Right ventricle myocardium superior (tissue), 1 donor: Measurements from ENCODE around the gene AK8. TPM values are rescaled to one million over a fixed set of nuclear protein-coding genes. Genes with fewer than 3 reads are reported as not detected.
"Not testable (repeated sequence)": the region's sequence is repeated elsewhere in the genome, so short reads cannot be mapped to it uniquely, and the experiment has no call there.

Experiments used
- ATAC-seq: fragments of 200-7000 bp; cut with Tn5 transposase; one replicate; pipeline ENCODE4 v1.9.1; 2020; ENCODE audit warnings: mild to moderate bottlenecking; ENCODE audit not compliant: poor library complexity
- DNase-seq: peaks from one replicate; pipeline ENCODE4 v3.0.0-alpha.2; 2020
- intact Hi-C: fragments of 100-400 bp; cut with DNase I; formaldehyde crosslinking; loops from one replicate; pipeline ENCODE4 v1.11.2; 2022
- total RNA-seq: library from RNA; stranded (reverse); fragmentation: NEBNext Ultra II Directional; extraction: Animal tissue kit (Norgen Biotek cat#: 25700); gene quantifications from one replicate; pipeline ENCODE4 v1.2.1, GENCODE V29; 2021
- donor health status: DM: no; HTN: yes; CAD: no; lungs with severe emphysema.

AK8 gene
- total RNA-seq, 1 donor from 2014 or later, result 0.22 TPM

DNA sequence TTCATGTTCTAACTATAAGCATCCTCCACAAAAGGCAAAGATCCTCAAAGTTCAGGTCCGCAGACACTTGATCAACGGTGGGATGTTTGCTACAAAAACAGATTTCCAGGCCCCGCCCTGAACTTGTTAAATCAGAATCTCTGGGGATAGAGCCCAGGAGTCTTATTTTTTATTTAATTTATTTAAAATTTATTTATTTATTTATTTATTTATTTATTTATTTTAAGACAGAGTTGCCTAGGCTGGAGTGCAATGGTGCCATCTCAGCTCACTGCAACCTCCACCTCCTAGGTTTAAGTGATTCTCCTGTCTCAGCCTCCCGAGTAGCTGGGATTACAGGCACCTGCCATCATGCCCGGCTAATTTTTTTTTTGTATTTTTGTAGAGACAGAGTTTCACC is 166.9 kb downstream of the AK8 start:
- ATAC-seq, intact Hi-C loops, DNase-seq: not testable (repeated sequence)

DNA sequence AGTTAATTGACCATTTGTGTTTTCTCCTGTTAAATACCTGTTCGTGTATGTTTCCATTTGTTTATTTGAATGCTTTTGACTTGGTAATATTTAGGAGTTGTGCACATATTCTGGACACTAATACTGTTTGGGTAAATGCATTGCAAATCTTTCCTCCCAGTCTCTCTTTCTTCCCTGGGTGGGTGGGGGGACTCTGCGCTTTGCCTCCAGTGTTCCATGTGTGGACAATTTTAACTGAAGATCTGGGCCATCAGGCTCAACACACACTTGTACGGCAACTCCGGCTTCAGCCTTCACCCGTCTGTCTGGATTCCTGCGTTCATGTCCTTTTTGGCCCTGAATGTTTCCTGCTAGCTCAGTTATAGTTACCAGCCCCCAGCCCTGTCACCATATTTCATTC is 167.8 kb downstream of the AK8 start:
- intact Hi-C loops, result no loop called here
- DNase-seq, result no peak
- ATAC-seq, result no peak

DNA sequence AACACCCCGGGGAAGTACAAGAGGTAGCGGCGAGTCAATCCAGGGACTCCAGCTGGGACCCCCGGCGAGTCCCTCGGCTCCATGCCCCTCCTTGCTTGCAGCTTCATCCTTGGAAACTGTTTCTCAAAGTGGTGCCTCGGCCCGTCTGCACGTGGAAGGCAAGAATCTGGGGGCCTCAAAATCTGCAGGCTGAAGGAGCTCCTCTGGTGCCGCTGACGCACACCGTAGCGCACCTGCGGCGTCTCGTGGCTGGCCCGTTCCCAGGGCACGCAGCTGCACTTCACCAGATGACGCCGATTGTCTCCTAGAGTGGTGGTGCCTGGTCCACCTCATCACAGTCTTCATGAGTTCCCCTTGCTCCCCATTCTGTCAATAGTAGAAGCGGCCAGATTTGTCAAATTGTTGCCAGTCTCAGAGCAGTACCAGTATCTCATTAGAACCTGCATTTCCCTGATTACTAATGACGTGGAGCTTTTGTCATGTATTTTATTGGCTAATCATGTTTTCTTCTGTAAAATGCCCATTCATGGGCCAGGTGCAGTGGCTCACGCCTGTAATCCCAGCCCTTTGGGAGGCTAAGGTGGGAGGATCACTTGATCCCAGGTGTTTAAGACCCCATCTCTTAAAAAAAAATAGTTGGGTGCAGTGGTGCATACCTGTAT is 169.2 kb downstream of the AK8 start:
- no peak for DNase-seq
- ATAC-seq, result no peak
- intact Hi-C loops, result no loop called here

DNA sequence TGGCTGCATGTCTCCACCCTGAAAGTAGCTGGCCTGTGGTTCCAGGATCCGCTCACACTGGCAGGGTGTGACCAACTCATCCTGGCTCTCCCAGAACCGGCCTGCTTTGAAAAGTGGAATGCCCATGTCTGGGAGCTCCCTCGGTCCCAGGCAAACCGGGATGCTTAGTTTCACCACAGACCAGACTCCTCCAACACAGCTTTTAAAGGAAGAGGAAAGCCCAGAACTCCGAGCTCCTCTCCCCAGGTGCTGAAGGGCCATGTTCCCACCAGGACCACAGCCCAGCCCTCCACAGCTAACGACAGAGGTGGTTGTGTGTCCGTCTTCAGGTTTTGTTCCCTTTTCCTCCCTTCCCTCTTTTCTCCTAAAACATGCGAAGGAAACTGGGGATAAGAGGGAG is 169.8 kb downstream of the AK8 start:
- DNase-seq (no peak), ATAC-seq (no peak)
- intact Hi-C loops, result no loop called here

DNA sequence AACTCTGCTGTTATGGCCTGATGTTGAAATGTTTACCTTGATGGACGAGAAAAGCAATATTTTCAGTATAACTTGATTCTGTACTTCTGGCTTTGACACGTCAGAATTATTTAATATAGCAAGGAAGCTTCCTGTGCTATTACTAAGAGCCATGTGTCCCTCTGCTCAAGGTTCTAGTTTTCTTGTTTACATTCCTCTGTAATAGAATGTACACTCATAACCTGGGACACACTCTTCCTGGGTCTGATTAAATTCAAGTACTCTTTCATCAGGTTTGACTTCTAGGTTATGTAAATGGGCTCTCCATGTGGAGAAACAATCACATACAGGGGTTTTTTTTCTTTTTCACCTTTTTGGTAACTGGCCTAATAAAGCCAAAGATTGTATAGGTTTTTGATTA is 174.7 kb downstream of the AK8 start:
- intact Hi-C loops, result no loop called here
- no peak for DNase-seq
- ATAC-seq, result no peak

DNA sequence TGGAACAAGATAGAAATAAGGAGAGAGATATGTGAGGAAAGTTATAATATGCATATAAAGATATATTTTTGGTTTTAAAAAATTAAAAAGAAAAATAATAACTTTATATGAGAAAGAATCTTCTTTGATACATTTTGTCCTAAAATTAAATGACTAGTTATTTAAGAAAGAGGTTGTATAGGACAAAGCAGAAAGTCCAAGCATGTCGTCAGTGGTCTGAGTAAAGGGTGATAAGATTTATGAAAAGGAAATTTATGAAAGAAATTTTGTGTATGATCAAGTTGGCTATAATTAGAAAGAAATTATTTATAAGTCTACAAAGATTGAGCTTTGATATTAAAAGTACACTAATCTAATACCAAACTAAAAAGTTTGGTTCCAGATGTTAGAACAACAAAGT is 175.8 kb downstream of the AK8 start:
- ATAC-seq (no peak), DNase-seq (no peak)
- intact Hi-C loops, result no loop called here

DNA sequence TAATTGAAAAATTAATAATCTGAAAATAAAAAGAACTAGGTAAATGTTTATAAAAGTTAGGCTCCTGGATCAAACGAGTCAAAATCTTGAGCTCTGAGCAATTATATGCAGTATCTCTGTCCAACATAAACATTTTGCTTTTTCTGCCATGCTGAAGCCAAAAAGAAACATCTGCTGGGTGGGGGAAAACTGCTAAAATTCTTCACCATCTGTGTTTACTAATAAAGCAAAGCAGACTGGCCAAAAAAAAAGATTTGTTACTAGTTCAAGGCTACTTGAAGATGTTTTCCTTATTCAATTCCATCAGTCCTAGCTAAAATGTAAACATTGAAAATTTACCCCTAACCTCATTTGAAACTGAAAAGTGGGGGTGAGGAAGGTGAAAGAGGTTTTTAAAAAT is 178.1 kb downstream of the AK8 start:
- ATAC-seq (no peak), DNase-seq (no peak)
- intact Hi-C loops, result no loop called here

DNA sequence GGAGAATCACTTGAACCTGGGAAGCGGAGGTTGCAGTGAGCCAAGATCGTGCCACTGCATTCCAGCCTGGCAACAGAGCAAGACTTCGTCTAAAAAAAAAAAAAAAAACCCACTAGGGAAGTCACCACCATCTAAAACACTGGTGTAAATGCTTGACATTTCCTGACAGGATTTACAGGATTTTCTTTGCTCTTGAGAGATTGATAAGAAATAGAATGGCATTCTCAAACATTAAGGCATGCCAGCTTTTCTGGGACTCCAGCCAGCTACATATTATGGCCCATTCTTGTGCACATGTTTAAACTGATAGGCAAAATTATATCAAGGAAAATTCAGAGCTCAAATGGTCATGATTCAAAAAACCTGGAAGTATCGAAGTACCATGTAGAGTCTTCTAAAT is 179.1 kb downstream of the AK8 start:
- DNase-seq (no peak), ATAC-seq (no peak)
- intact Hi-C loops, result no loop called here

DNA sequence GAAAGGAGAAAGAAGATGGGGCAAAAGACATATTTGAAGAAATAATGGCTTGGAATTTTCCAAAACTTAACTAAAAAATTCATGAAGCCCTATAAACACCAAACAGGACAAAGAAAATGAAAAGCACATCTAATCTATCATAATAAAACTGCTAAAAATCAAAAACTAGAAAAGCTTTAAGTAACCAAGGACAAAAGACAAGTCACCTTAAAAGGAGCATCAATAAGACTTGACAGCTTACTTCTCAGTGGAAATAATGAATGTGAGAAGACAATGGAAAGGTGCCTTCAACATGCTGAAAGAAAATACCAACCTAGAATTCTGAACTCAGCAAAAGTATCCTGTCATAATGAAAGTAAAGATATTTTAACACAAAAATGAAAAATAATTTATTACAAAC is 180.9 kb downstream of the AK8 start:
- DNase-seq (no peak), ATAC-seq (no peak)
- intact Hi-C loops, result no loop called here

DNA sequence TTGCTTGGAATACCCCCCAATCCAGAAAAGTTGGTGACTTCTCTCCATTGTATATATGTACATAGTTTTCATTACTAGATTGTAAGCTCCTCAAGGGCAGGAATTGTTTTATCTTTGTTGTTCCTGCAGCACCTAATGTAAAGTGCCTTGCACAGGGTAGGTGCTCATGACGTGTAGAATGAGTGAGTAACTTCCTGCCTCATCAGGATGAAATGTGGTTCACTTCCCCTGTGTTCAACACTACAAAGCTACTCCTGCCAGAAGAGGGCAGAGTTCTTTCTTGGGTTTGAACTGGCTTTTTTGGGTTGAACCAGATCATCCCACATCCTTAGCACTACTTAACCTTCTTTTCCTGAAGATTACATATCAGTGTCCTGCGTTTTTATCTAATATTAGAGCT is 183.9 kb downstream of the AK8 start:
- DNase-seq (no peak), ATAC-seq (no peak)
- intact Hi-C loops, result no loop called here

DNA sequence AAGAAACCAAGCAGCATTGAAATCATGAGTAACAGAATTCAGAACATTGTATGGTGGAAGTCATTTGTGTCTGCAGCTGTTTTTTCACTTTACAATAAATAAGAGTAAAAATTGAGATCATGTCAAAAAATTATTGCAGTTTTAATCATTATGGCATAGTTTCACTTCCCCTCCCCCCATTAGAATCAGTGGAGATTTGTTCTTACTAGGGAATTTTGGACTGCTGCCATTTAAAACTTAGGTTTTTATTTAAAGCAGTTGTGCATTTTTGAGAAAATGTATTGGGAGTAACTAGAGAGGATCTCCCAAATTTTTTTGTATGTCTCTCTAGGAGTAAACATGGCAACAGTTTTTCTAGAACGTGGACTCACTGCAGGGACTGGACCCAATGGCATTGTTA is 187.4 kb downstream of the AK8 start:
- DNase-seq (no peak), ATAC-seq (no peak)
- intact Hi-C loops, result no loop called here

DNA sequence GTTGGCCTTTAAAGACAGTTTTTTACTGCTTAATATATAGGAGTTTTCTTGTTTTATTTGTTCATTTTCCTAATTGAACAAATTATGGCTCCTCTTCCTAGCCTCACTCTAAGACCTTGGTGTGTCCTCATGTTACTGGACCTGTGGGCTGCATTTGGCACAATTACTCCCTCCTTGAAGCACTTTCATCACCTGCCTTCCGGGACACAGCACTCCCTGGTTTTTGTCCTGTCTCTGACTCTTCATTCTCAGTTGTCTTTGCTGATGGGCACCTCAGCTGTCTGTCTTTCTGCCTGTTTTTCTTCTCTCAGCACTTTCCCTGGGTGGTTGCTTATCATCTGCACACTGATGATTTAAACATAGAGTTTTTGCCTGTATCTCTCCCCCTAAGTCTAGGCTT is 194.2 kb downstream of the AK8 start:
- intact Hi-C loops, result no loop called here
- no peak for DNase-seq
- ATAC-seq, result peak; percentile 83

DNA sequence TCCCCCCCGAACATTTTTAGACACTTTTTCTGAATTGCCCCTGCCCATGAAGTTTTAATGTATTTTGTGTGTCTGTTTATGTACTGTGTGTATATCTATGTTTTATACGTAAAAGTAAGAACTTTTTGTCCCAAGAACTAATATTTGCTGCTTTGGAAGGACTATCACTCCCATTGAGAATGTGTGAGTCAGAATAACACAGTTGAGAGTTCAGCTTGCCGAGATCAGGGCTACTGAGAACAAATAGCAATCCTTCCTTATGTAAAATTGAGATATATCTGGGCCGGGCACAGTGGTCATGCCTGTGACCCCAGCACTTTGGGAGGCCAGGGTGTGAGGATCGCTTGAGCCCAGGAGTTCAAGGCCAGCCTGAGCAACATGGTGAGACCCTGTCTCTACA is 196.5 kb downstream of the AK8 start:
- intact Hi-C loops, result no loop called here
- no peak for DNase-seq
- no peak for ATAC-seq

DNA sequence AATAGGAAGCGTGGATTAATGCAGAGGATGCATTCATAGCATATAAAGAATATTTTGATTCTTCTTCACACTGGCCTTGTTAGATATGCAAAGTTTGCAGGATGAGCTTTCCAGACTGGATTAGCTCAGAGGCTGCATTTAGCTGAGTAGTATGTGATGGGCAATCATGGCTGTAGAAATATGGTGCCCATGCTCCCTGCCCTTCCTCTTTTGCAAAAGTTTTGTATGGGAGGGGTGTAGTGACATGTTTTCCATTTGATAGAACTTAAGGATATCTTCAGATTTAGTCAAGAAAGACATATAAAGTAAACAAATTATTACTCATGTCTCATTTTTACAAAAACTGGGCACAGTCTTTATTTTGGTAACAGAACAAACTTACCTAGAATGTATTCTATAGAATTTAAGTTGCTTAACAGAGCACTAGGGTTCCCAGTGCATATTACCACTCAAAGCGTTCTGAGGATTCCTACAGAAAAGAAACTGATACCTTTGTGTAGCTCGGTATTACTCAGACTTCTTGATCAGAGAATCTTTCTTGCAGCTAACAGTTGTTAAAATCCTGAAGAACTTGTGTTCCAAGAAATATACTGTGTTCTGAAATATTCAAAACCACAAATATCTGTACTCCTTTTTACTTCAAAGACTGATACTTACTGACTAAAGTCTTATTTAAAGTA is 198.0 kb downstream of the AK8 start:
- intact Hi-C loops, result no loop called here
- DNase-seq (no peak), ATAC-seq (no peak)

DNA sequence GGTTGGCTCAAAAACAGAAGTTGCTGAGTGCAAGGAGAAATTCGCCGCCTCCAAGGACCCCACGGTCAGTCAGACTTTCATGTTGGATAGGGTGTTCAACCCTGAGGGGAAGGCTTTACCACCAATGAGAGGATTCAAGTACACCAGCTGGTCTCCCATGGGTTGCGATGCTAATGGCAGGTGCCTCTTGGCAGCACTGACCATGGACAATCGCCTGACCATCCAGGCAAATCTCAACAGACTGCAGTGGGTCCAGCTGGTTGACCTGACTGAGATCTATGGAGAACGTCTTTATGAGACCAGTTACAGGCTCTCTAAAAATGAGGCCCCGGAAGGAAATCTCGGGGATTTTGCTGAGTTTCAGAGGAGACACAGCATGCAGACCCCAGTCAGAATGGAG is 200.1 kb downstream of the AK8 start:
- intact Hi-C loops, result no loop called here
- no peak for ATAC-seq
- DNase-seq, result no peak

Other genes with a start within 250 kb of the AK8 start
- 3.8 TPM for gene DDX31, start 208.3 kb downstream of the AK8 start, total RNA-seq
- gene GTF3C4, start 207.8 kb downstream of the AK8 start, total RNA-seq, result 7.6 TPM
- gene SPACA9, start 614 bp upstream of the AK8 start, total RNA-seq, result 3.5 TPM
- gene TSC1, start 66.3 kb upstream of the AK8 start, total RNA-seq, result 45.9 TPM
- not detected for gene GFI1B, start 100.4 kb upstream of the AK8 start, total RNA-seq
- gene GTF3C5, start 152.7 kb upstream of the AK8 start, total RNA-seq, result 49.0 TPM
- 7.3 TPM for gene CEL, start 183.7 kb upstream of the AK8 start, total RNA-seq
- 33.1 TPM for gene RALGDS, start 243.0 kb upstream of the AK8 start, total RNA-seq